Endodermal cell (in vitro differentiated cells): ENCODE measurements around the gene CMTM3. TPM values are rescaled to one million over a fixed set of nuclear protein-coding genes. Genes with fewer than 3 reads are reported as not detected.
"Not testable (repeated sequence)": the region's sequence is repeated elsewhere in the genome, so short reads cannot be mapped to it uniquely, and the experiment has no call there.

Experiments used
- DNase-seq: peaks from one replicate; pipeline ENCODE4 v3.0.0-alpha.2; 2017
- H3K27ac ChIP-seq: 2 replicates; pipeline ENCODE4 v1.5.1; 2013; ENCODE audit warnings: mild to moderate bottlenecking, low read depth, low read length, moderate library complexity
- H3K27me3 ChIP-seq: 2 replicates; pipeline ENCODE4 v1.6.1; 2013; ENCODE audit warnings: mild to moderate bottlenecking, low read length, moderate library complexity; ENCODE audit not compliant: insufficient read depth, control insufficient read depth, poor library complexity, severe bottlenecking
- H3K36me3 ChIP-seq: 2 replicates; pipeline ENCODE4 v1.7.0; 2013; ENCODE audit warnings: mild to moderate bottlenecking, low read length, moderate library complexity; ENCODE audit not compliant: control insufficient read depth, insufficient read depth
- H3K4me1 ChIP-seq: one replicate; pipeline ENCODE4 v1.7.0; 2013; ENCODE audit warnings: low read length; ENCODE audit not compliant: control insufficient read depth, insufficient read depth
- H3K4me3 ChIP-seq: 2 replicates; pipeline ENCODE4 v1.5.1; 2013; ENCODE audit warnings: mild to moderate bottlenecking, low read length, moderate library complexity
- H3K9ac ChIP-seq: 2 replicates; pipeline ENCODE4 v1.6.1; 2013; ENCODE audit warnings: mild to moderate bottlenecking, low read length, moderate library complexity; ENCODE audit not compliant: poor library complexity, severe bottlenecking; ENCODE audit errors: extremely low read depth
- H3K9me3 ChIP-seq: 2 replicates; pipeline ENCODE4 v1.6.1; 2013; ENCODE audit warnings: mild to moderate bottlenecking, low read length, moderate library complexity; ENCODE audit not compliant: control insufficient read depth
- H3K27ac Mint-ChIP-seq: 2 replicates; pipeline ENCODE4 v1.8.0; 2020; ENCODE audit warnings: mixed read lengths
- H3K27me3 Mint-ChIP-seq: 2 replicates; pipeline ENCODE4 v1.8.0; 2021; ENCODE audit warnings: mild to moderate bottlenecking, mixed read lengths; ENCODE audit not compliant: insufficient read depth
- H3K36me3 Mint-ChIP-seq: 2 replicates; pipeline ENCODE4 v1.8.0; 2020; ENCODE audit warnings: low read depth, mixed read lengths
- H3K4me1 Mint-ChIP-seq: 2 replicates; pipeline ENCODE4 v1.8.0; 2020; ENCODE audit warnings: mixed read lengths
- H3K4me3 Mint-ChIP-seq: 2 replicates; pipeline ENCODE4 v1.8.0; 2020; ENCODE audit warnings: mild to moderate bottlenecking, moderate library complexity, mixed read lengths
- H3K9me3 Mint-ChIP-seq: 2 replicates; pipeline ENCODE4 v1.8.0; 2020; ENCODE audit warnings: mild to moderate bottlenecking, mixed read lengths
- WGBS, 2 experiments: methylation state at CpG; one replicate each; pipeline versions ENCODE4 v1.1.5 to v1.1.7; 2013; ENCODE audit warnings: missing lambda C conversion rate in 2 of 2, mixed read lengths in 1 of 2; ENCODE audit not compliant: insufficient coverage in 1 of 2, insufficient read length in 1 of 2; 5-methylcytosine and 5-hydroxymethylcytosine counted together
- total RNA-seq, 2 donors: library from RNA; stranded (reverse); fragmentation: NEBNext Ultra II Directional in 1 of 2; extraction: Animal tissue kit (Norgen Biotek cat#: 25700) in 1 of 2; gene quantifications; 2 replicates in 1 of 2; 3 replicates in 1 of 2; pipeline ENCODE4 v1.2.1, GENCODE V29; 2021
- TF ChIP-seq, protein P1 (sequence below): fragments of 200-600 bp; sonication (generic); conservative IDR thresholded peaks from 2 replicates; pipeline ENCODE4 v1.5.0; 2021; ENCODE audit warnings: antibody characterized with exemption, mild to moderate bottlenecking

CMTM3 gene
- total RNA-seq, 2 donors from 2014 or later: 44.2 to 48.5 TPM

DNA sequence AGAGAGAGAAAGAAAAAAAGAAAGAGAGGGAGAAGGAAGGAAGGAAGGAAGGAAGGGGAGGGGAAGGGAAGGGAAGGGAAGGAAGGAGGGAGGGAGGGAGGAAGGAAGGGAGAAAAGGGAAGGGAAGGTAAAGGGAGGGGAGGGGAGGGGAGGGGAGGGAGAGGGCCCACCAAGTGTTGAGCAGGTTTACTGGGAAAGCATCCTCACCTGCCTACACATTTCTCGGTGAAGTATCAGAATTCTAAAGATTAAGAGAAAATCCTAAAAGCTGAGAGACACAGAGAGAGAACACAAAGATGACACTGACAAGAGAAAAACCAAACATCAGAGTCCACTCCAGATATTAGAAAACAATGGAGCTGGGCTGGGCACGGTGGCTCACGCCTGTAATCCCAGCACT is 12.3 kb upstream of the CMTM3 start:
- Mint-ChIP-seq H3K36me3 (no peaks in the 10 kb centered on the region), H3K9me3 (no peaks in the 10 kb centered on the region), H3K27ac (no peak overlapping the region), H3K4me3 (no peak overlapping the region), H3K27me3 (no peaks in the 10 kb centered on the region), H3K4me1 (no peaks in the 10 kb centered on the region)
- WGBS, 2 experiments: 86 to 89% methylated on average over 2 to 3 of the region's 3 CpGs
- H3K9ac ChIP-seq: no peak overlapping the region
- H3K36me3 ChIP-seq: no peaks in the 10 kb centered on the region
- TF ChIP-seq, protein P1, sequence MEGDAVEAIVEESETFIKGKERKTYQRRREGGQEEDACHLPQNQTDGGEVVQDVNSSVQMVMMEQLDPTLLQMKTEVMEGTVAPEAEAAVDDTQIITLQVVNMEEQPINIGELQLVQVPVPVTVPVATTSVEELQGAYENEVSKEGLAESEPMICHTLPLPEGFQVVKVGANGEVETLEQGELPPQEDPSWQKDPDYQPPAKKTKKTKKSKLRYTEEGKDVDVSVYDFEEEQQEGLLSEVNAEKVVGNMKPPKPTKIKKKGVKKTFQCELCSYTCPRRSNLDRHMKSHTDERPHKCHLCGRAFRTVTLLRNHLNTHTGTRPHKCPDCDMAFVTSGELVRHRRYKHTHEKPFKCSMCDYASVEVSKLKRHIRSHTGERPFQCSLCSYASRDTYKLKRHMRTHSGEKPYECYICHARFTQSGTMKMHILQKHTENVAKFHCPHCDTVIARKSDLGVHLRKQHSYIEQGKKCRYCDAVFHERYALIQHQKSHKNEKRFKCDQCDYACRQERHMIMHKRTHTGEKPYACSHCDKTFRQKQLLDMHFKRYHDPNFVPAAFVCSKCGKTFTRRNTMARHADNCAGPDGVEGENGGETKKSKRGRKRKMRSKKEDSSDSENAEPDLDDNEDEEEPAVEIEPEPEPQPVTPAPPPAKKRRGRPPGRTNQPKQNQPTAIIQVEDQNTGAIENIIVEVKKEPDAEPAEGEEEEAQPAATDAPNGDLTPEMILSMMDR: no peak
- no peak for DNase-seq
- no peak overlapping the region for H3K4me3 ChIP-seq
- H3K27ac ChIP-seq: no peak overlapping the region
- H3K4me1 ChIP-seq: no peaks in the 10 kb centered on the region
- H3K9me3 ChIP-seq: no peaks in the 10 kb centered on the region
- no peaks in the 10 kb centered on the region for H3K27me3 ChIP-seq

GRCh38 chr16:66592814-66593213 is 11.7 kb upstream of the CMTM3 start:
- Histone ChIP-seq H3K4me3 (no peak overlapping the region), H3K4me1 (no peaks in the 10 kb centered on the region), H3K27me3 (no peaks in the 10 kb centered on the region), H3K9me3 (no peaks in the 10 kb centered on the region), H3K36me3 (no peaks in the 10 kb centered on the region), H3K9ac (no peak overlapping the region), H3K27ac (no peak overlapping the region)
- Mint-ChIP-seq H3K27ac (no peak overlapping the region), H3K36me3 (no peaks in the 10 kb centered on the region), H3K27me3 (no peaks in the 10 kb centered on the region), H3K4me1 (no peaks in the 10 kb centered on the region), H3K9me3 (no peaks in the 10 kb centered on the region), H3K4me3 (no peak overlapping the region)
- 90 to 93% methylated on average over 2 to 3 of the region's 3 CpGs for WGBS, 2 experiments
- no peak for DNase-seq
- TF ChIP-seq, protein P1: no peak

GRCh38 chr16:66594739-66595138 is 9.8 kb upstream of the CMTM3 start:
- TF ChIP-seq, protein P1: no peak
- no peaks in the 10 kb centered on the region for H3K27me3 ChIP-seq
- H3K36me3 Mint-ChIP-seq: no peaks in the 10 kb centered on the region
- no peak for DNase-seq
- no peaks in the 10 kb centered on the region for H3K4me1 Mint-ChIP-seq
- H3K4me3 ChIP-seq: no peak overlapping the region
- peaks cover 2% of the 10 kb centered on the region for H3K27me3 Mint-ChIP-seq
- no peaks in the 10 kb centered on the region for H3K4me1 ChIP-seq
- H3K9me3 Mint-ChIP-seq: no peaks in the 10 kb centered on the region
- H3K27ac Mint-ChIP-seq: no peak overlapping the region
- H3K9me3 ChIP-seq: no peaks in the 10 kb centered on the region
- H3K4me3 Mint-ChIP-seq: no peak overlapping the region
- 88 to 92% methylated on average over 7 of the region's 7 CpGs for WGBS, 2 experiments
- no peak overlapping the region for H3K27ac ChIP-seq
- no peaks in the 10 kb centered on the region for H3K36me3 ChIP-seq
- no peak overlapping the region for H3K9ac ChIP-seq

DNA sequence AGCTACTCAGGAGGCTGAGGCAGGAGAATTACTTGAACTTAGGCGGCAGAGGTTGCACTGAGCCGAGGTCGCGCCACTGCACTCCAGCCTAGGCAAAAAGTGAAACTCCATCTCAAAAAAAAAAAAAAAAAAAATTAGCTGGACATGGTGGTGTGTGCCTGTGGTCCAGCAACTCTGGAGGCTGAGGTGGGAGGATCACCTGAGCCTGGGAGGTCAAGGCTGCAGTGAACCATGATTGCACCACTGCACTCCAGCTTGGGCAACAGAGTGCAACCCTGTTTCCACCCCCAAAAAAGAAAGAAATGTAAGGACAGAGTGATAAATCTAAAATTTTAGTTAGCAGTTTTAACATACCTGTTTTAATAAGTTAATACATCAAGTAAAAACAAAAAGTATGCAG is 7.9 kb upstream of the CMTM3 start:
- H3K9me3 ChIP-seq, H3K27me3 Mint-ChIP-seq, H3K4me1 Mint-ChIP-seq, H3K4me3 ChIP-seq, H3K4me3 Mint-ChIP-seq, H3K4me1 ChIP-seq, H3K27ac Mint-ChIP-seq, H3K36me3 Mint-ChIP-seq, H3K9me3 Mint-ChIP-seq, H3K27ac ChIP-seq, H3K36me3 ChIP-seq, H3K27me3 ChIP-seq, H3K9ac ChIP-seq, DNase-seq: not testable (repeated sequence)
- WGBS, 2 experiments: 92% methylated on average over 1 of the region's 4 CpGs; no CpG with 5 or more reads in 1 of the 2 experiments
